Muscle layer of duodenum (tissue), 2 donors: ENCODE measurements around the gene STXBP1.

Experiments
- H3K27ac ChIP-seq: one replicate; pipeline ENCODE4 v1.7.0; 2013; ENCODE audit warnings: mild to moderate bottlenecking, low read length
- H3K27me3 ChIP-seq: one replicate; pipeline ENCODE4 v1.7.0; 2013; ENCODE audit warnings: low read depth, mild to moderate bottlenecking, control low read depth, low read length
- H3K36me3 ChIP-seq, 2 donors: one replicate each; pipeline ENCODE4 v1.7.0; 2013; ENCODE audit warnings: low read length in 2 of 2, control low read depth in 1 of 2, mild to moderate bottlenecking in 1 of 2; ENCODE audit not compliant: insufficient read depth in 2 of 2, control insufficient read depth in 1 of 2
- H3K4me1 ChIP-seq, 2 donors: one replicate each; pipeline ENCODE4 v1.7.0; 2013; ENCODE audit warnings: low read length in 2 of 2, mild to moderate bottlenecking in 2 of 2, control low read depth in 1 of 2, moderate library complexity in 1 of 2; ENCODE audit not compliant: insufficient read depth in 2 of 2, control insufficient read depth in 1 of 2
- H3K4me3 ChIP-seq, 2 donors: one replicate each; pipeline ENCODE4 v1.7.0; 2013; ENCODE audit warnings: low read length in 2 of 2, low read depth in 1 of 2, mild to moderate bottlenecking in 1 of 2
- H3K9me3 ChIP-seq, 2 donors: one replicate each; pipeline ENCODE4 v1.7.0; 2013; ENCODE audit warnings: low read length in 2 of 2, control low read depth in 1 of 2, mild to moderate bottlenecking in 1 of 2; ENCODE audit not compliant: control insufficient read depth in 1 of 2
- donor health status: healthy.

The STXBP1 gene

DNA sequence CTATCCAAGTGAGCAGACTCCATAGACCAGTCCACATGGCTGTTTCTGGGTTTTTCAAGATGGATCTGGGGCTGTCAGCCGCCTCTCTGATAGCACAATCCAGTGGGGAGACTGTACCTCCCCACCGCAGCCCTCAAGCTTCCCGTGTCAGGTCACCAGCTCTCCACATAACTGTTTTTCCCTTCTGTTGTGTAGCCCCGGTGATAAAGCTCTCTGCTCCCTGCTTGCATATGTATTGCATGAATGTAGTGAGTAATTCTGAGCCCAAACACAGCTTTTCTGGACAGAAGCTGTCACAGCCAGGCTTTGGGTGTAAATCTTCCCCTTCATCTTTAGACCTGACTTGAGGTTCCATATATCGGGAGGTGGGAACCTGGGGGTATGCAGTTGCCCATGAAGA is 71.6 kb downstream of the STXBP1 start:
- peaks cover 27 to 55% of the 10 kb centered on the region in 2 donors for H3K36me3 ChIP-seq
- no peaks in the 10 kb centered on the region for H3K4me1 ChIP-seq
- H3K4me3 ChIP-seq, result no peak overlapping the region
- no peak overlapping the region for H3K27ac ChIP-seq
- H3K9me3 ChIP-seq, result no peaks in the 10 kb centered on the region
- no peaks in the 10 kb centered on the region for H3K27me3 ChIP-seq

DNA sequence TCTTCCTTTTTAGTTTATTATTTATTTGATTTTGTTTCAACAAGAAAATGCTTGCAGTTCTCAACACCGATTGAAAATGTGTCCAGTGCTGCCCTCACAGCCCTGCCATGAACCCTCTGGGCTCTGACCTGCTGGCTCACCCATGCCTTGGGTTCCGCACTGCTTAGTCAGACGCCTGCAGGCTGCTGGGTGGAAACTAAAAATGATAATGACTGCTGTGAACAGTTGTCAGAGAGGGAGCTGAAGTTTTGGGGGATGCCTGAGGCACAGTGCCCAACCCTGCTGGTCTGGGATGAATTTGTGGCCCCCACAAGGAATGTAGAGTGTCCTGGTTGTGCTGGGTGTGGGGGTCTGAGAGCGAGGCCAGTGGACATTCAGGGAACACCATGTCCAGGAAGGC is 72.5 kb downstream of the STXBP1 start:
- Histone ChIP-seq H3K27ac (no peak overlapping the region), H3K27me3 (no peaks in the 10 kb centered on the region), H3K36me3 (peaks cover 26 to 51% of the 10 kb centered on the region in 2 donors)

DNA sequence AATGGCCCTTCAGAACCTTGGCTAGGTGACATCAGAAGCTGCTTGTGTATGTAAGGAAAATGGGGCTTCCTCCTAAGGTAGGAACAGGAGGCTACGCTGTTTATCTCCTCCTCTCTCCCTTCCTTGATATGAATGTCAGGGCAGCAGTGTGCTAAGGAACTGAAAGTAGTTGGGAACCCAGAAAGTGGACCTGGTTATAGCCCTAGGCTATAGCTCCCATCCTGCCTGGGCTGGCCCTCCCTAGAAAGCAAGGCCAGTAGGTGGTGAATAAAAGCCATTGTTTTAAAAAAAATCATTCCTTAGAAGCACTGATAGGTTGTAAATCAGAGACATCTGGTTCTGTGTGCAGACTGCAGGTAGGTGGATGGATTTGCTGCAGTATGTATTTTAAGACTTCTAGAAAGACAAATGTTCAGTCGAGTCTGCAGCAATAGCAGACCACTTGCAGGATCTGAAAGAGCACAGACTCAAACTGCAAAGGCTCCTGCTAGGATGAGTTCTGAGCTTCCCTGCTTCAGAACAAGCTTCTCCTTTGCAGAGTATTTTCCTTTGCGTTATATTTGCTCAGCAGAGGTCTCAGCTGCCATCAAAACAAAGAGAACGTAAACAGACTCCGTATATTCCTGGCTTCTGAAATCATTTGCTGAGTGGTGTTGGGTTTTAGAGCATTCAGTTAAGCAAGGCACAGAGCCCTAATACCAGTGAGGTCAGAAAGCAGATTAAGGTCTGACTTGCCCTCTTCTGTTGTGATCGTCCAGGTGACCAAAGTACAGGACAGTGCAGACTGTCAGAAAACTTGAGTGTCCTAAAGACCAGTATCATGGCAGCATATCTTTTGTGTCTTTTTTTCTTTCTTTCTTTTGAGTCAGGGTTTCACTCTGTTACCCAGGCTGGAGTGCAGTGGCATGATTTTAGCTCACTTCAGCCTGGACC is 74.7 kb downstream of the STXBP1 start:
- peaks cover 19 to 51% of the 10 kb centered on the region in 2 donors for H3K36me3 ChIP-seq
- no peak overlapping the region for H3K4me3 ChIP-seq
- no peaks in the 10 kb centered on the region for H3K4me1 ChIP-seq
- no peaks in the 10 kb centered on the region for H3K9me3 ChIP-seq
- no peak overlapping the region for H3K27ac ChIP-seq
- H3K27me3 ChIP-seq, result no peaks in the 10 kb centered on the region

More for the DNA sequence above, 72.5 kb downstream of the STXBP1 start:
- Histone ChIP-seq H3K9me3 (no peaks in the 10 kb centered on the region), H3K4me3 (no peak overlapping the region), H3K4me1 (no peaks in the 10 kb centered on the region)

DNA sequence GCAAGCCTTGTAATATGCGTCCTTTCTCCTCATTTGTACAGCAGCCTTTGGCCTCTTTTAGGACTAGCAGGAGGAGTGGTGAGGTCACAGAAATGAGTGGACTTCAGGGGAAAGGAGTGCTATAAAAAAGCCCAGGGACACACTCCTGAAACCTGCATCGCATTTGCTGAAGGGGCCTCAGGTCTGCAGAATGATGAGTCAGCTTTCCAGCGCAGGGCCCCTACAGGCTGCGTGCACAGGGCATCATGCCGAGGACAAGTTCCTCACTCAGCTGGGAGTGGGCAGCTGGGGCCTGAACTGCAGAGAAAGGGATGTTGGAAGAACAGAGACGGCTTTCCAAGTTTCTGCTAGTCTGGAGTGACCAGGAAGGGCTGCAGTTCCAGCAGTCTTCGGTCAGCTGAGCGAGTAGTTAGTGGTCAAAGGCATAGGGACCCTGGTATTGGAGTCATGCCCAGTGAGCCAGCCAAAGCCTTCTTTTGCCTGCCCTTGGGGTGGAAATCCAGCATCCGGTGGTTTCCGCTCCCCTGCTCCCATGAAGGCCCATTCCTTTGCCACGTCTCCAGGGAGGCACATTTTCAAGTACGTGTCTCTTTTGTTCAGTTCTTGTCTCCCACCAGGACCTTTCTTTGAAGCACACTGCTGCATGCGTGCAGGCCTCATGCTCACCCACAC is 77.4 kb downstream of the STXBP1 start:
- Histone ChIP-seq H3K36me3 (peaks cover 13 to 32% of the 10 kb centered on the region in 2 donors), H3K27me3 (no peaks in the 10 kb centered on the region), H3K9me3 (no peaks in the 10 kb centered on the region), H3K4me3 (no peak overlapping the region), H3K27ac (no peak overlapping the region), H3K4me1 (no peaks in the 10 kb centered on the region)

DNA sequence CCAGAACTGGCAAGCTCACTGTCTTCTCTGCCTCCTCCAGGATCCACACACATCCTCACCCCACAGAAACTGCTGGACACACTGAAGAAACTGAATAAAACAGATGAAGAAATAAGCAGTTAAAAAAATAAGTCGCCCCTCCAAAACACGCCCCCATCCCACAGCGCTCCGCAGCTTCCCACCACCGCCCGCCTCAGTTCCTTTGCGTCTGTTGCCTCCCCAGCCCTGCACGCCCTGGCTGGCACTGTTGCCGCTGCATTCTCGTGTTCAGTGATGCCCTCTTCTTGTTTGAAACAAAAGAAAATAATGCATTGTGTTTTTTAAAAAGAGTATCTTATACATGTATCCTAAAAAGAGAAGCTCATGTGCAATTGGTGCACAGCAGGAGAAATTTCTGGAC is 78.7 kb downstream of the STXBP1 start:
- peaks cover 13 to 28% of the 10 kb centered on the region in 2 donors for H3K36me3 ChIP-seq
- H3K4me3 ChIP-seq, result no peak overlapping the region
- no peaks in the 10 kb centered on the region for H3K9me3 ChIP-seq
- H3K27me3 ChIP-seq, result no peaks in the 10 kb centered on the region
- H3K27ac ChIP-seq, result no peak overlapping the region
- H3K4me1 ChIP-seq, result no peaks in the 10 kb centered on the region

DNA sequence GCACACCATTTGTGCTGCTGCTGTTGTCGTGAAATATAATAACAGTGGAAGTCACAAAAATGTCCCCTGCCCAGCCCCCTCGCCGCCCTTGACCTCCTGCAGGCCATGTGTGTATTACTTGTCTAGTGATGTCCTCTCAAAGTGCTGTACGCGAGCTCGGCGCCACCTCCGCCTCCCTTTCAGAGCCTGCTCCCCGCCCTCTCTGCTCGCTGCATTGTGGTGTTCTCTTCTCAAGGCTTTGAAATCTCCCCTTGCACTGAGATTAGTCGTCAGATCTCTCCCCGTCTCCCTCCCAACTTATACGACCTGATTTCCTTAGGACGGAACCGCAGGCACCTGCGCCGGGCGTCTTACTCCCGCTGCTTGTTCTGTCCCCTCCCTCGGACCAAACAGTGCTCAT is 80.0 kb downstream of the STXBP1 start:
- Histone ChIP-seq H3K36me3 (peaks cover 3 to 28% of the 10 kb centered on the region in 2 donors), H3K4me3 (no peak overlapping the region), H3K27ac (no peak overlapping the region), H3K27me3 (no peaks in the 10 kb centered on the region), H3K4me1 (no peaks in the 10 kb centered on the region), H3K9me3 (no peaks in the 10 kb centered on the region)

DNA sequence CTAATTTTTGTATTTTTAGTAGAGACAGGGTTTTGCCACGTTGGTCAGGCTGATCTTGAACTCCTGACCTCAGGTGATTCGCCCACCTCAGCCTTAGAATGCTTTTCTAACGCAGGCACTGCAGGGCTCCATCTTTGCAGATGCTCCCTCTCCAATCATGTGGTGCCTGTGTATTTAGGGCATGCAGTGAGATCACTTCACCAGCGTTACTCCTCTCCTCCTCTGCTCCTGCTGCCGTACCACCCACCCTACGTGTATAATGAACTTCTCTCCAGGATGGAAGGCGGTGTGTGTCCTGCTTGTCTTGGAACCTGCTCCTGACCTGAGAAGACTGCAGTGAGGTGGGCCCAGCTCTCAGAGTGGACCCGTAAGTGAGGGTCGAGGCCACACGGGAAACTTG is 81.1 kb downstream of the STXBP1 start:
- no peaks in the 10 kb centered on the region for H3K9me3 ChIP-seq
- no peaks in the 10 kb centered on the region for H3K4me1 ChIP-seq

DNA sequence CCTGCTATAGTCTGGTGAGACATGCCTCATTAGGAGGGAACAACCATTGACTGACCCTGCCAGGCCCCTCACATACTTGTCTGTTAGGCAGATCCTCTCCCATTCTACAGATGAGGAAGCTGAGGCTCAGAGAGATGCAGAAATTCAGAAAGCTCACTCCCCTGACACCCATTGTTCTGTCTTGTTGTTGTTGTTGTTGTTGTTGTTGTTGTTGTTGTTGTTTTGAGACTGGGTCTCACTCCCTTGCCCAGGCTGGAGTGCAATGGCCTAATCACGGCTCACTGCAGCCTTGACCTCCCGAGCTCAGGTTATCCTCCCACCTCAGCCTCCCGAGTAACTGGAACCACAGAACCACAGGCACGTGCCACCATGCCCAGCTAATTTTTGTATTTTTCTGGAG is 81.6 kb downstream of the STXBP1 start:
- Histone ChIP-seq H3K9me3 (no peaks in the 10 kb centered on the region), H3K27me3 (no peaks in the 10 kb centered on the region), H3K27ac (no peak overlapping the region), H3K4me3 (no peak overlapping the region), H3K36me3 (peaks cover 2 to 28% of the 10 kb centered on the region in 2 donors), H3K4me1 (no peaks in the 10 kb centered on the region)

More for the DNA sequence above, 81.1 kb downstream of the STXBP1 start:
- no peaks in the 10 kb centered on the region for H3K27me3 ChIP-seq
- no peak overlapping the region for H3K4me3 ChIP-seq
- H3K36me3 ChIP-seq, result peaks cover 3 to 28% of the 10 kb centered on the region in 2 donors
- H3K27ac ChIP-seq, result no peak overlapping the region

DNA sequence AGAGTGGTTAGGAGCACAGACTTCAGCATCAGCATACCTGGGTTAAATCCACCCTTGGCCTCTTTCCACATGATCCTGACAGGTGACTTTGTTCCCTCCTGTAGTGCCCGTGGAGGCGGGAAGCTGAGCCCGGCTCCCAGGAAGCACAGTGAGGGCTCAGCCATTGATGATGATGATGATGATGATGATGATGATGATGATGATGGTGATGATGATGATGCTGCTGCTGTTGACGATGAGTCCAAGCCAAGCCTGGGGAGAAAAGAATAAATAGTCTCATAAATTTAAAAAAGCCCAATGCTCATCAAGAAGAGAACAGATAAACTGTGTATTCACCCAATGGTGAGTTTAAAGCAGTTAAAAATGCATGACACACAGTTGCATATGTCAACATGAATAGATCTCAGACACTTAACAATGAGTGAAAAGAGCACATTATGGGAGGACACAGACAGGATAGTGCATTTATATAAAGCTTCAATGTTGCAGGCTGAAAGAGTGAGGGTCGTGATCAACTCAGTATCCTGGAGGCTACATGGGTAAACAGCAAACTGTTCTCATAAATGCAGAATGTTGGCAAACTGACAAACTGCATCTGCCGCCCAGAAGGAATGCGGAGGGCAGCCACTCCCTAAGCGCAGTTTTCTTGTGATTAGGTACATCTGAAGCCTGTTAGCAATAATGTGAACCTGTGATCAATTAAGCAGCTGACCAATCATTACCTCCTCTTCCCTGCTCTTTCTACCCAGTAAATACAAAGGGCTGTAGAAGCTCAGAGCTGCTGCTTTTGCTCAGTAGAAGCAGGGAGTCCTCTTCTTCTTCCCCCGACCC is 83.0 kb downstream of the STXBP1 start:
- H3K9me3 ChIP-seq, result no peaks in the 10 kb centered on the region
- H3K4me1 ChIP-seq, result no peaks in the 10 kb centered on the region
- H3K36me3 ChIP-seq, result peaks cover 0 to 21% of the 10 kb centered on the region in 2 donors
- H3K4me3 ChIP-seq, result no peak overlapping the region
- H3K27ac ChIP-seq, result no peak overlapping the region
- H3K27me3 ChIP-seq, result no peaks in the 10 kb centered on the region

DNA sequence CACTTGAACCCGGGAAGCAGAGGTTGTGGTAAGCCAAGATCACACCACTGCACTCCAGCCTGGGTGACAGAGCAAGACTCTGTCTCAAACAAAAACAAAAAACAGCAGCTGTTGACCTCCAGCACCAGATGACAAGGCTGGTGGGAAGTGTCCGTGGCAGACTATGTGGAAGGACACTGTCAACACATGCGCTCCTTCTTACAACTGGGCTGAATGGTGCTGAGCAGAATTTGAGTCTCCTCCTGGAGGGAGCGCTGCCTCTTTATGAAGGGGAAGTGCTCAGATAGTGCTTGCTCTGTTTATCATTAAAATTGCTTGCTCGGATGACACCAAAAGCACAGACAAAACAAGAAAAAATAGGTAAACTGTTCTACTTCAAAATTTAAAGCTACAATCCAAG is 85.5 kb downstream of the STXBP1 start:
- H3K27ac ChIP-seq, result no peak overlapping the region
- no peaks in the 10 kb centered on the region for H3K9me3 ChIP-seq
- no peaks in the 10 kb centered on the region for H3K4me1 ChIP-seq
- peaks cover 0 to 3% of the 10 kb centered on the region in 2 donors for H3K36me3 ChIP-seq
- no peak overlapping the region for H3K4me3 ChIP-seq
- H3K27me3 ChIP-seq, result no peaks in the 10 kb centered on the region

DNA sequence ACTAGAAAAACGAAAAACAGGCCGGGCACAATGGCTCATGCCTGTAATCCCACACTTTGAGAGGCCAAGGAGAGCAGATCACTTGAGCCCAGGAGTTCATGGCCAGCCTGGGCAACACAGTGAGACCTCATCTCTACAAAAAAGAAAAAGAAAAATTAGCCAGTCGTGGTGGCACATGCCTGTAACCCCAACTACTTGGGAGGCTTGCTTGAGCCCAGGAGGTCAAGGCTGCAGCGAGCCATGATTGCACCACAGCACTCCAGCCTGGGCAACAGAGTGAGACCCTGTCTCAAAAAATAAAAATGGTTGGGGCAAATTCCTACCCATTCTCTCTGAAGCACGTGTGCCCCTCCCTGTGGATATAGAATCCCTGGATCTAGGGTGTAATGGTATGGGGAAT is 86.3 kb downstream of the STXBP1 start:
- no peaks in the 10 kb centered on the region for H3K9me3 ChIP-seq
- no peaks in the 10 kb centered on the region for H3K36me3 ChIP-seq
- no peaks in the 10 kb centered on the region for H3K4me1 ChIP-seq
- H3K27ac ChIP-seq, result no peak overlapping the region
- no peaks in the 10 kb centered on the region for H3K27me3 ChIP-seq
- H3K4me3 ChIP-seq, result no peak overlapping the region
